OCI-LY7 (cell line): Measurements from ENCODE around the gene KXD1. TPM values are rescaled to one million over a fixed set of nuclear protein-coding genes. Genes with fewer than 3 reads are reported as not detected.

Source experiments
- BruUV-seq: library from RNA; stranded (reverse); fragments of 400-500 nt; replicated peaks from 2 replicates; lab custom pipeline; 2021; lab: Mats Ljungman, UMichigan
- CTCF ChIA-PET: fragments of 300-600 bp; sonication (Branson Sonifier 250); formaldehyde crosslinking; loops from one replicate; lab custom pipeline; 2022; ENCODE audit warnings: antibody characterized with exemption; ENCODE audit not compliant: unreplicated experiment; lab: Charles Lee
- POLR2A ChIA-PET: fragments of 300-600 bp; sonication (Branson Sonifier 250); formaldehyde crosslinking; loops from one replicate; lab custom pipeline; 2022; ENCODE audit warnings: antibody characterized with exemption; lab: Charles Lee
- DNase-seq: peaks from one replicate; pipeline ENCODE4 v3.0.0-alpha.2; 2015; ENCODE audit warnings: low spot score
- H2AFZ ChIP-seq: fragments of 200-600 bp; sonication (generic), shearing (Covaris generic); 2 replicates; pipeline ENCODE4 v1.6.1; 2014; ENCODE audit warnings: mild to moderate bottlenecking, antibody characterized with exemption, low read length, moderate library complexity
- H3K27ac ChIP-seq: fragments of 200-600 bp; sonication (generic); 2 replicates; pipeline ENCODE4 v1.5.1; 2014; ENCODE audit warnings: mixed run types, low read depth, mild to moderate bottlenecking, moderate library complexity, low read length, inconsistent platforms; ENCODE audit not compliant: poor library complexity, severe bottlenecking
- H3K36me3 ChIP-seq: fragments of 200-600 bp; sonication (generic); 2 replicates; pipeline ENCODE4 v1.6.1; 2014; ENCODE audit warnings: mild to moderate bottlenecking, antibody characterized with exemption, low read length, moderate library complexity, mixed read lengths; ENCODE audit not compliant: insufficient read depth
- H3K4me1 ChIP-seq: fragments of 200-600 bp; sonication (generic); 2 replicates; pipeline ENCODE4 v1.5.1; 2014; ENCODE audit warnings: mild to moderate bottlenecking, low read length; ENCODE audit not compliant: insufficient read depth, poor library complexity, severe bottlenecking
- H3K4me2 ChIP-seq: fragments of 200-600 bp; sonication (generic); 2 replicates; pipeline ENCODE4 v1.6.1; 2014; ENCODE audit warnings: mild to moderate bottlenecking, low read length
- H3K4me3 ChIP-seq: fragments of 200-600 bp; sonication (generic); 2 replicates; pipeline ENCODE4 v1.5.1; 2014; ENCODE audit warnings: mild to moderate bottlenecking, low read depth, low read length; ENCODE audit not compliant: poor library complexity, severe bottlenecking
- H3K79me2 ChIP-seq: fragments of 200-600 bp; sonication (generic); 2 replicates; pipeline ENCODE4 v1.6.1; 2016; ENCODE audit warnings: low read depth, mild to moderate bottlenecking, low read length, moderate library complexity, mixed read lengths; ENCODE audit not compliant: insufficient read depth
- H3K9me2 ChIP-seq: fragments of 200-600 bp; sonication (generic); 2 replicates; pipeline ENCODE4 v1.6.1; 2016; ENCODE audit warnings: mild to moderate bottlenecking, low read length, mixed read lengths; ENCODE audit not compliant: insufficient read depth
- H3K9me3 ChIP-seq: fragments of 200-600 bp; sonication (generic); 2 replicates; pipeline ENCODE4 v1.6.1; 2014; ENCODE audit warnings: mild to moderate bottlenecking, mixed run types, low read length, mixed read lengths
- H4K20me1 ChIP-seq: fragments of 200-600 bp; sonication (generic); 2 replicates; pipeline ENCODE4 v1.6.1; 2014; ENCODE audit warnings: mild to moderate bottlenecking, antibody characterized with exemption, low read length, moderate library complexity, mixed read lengths; ENCODE audit not compliant: insufficient read depth
- CTCF ChIP-seq: fragments of 200-600 bp; sonication (generic); conservative IDR thresholded peaks from 2 replicates; pipeline ENCODE4 v1.5.1; 2014; ENCODE audit warnings: mild to moderate bottlenecking, antibody characterized with exemption, low read length, moderate library complexity, mixed read lengths
- EZH2phosphoT487 ChIP-seq: fragments of 200-600 bp; sonication (generic); IDR thresholded peaks from 2 replicates; pipeline ENCODE4 v1.6.1; 2018; ENCODE audit warnings: low read depth, borderline replicate concordance, mild to moderate bottlenecking, mixed run types, antibody characterized with exemption, low read length, moderate library complexity, mixed read lengths
- intact Hi-C: fragments of 100-400 bp; cut with micrococcal nuclease; formaldehyde crosslinking; loops from one replicate; pipeline ENCODE4 v1.10.0; 2022; ENCODE audit not compliant: unreplicated experiment
- total RNA-seq, 2 experiments: library from RNA; depleted of rRNA in 1 of 2; stranded (reverse); fragments of >200 nt in 1 of 2; shearing (Covaris generic) in 1 of 2; gene quantifications; 2 replicates each; pipeline ENCODE4 v1.2.3, GENCODE V29; 2014 to 2022

The KXD1 gene
- total RNA-seq, 2 experiments from 2014 or later = 96.7 to 99.8 TPM

- H3K4me3 ChIP-seq = peak overlapping the region; percentile 36
- no peak overlapping the region for H2AFZ ChIP-seq
- DNase-seq = no peak
- no peaks in the 10 kb centered on the region for H4K20me1 ChIP-seq
- ChIA-PET CTCF (no interaction called here), POLR2A (interaction anchor here (0.7 kb wide), 1 partner anchor 49 kb away, joined by 3 read pairs; no protein-coding TSS in a partner anchor)
- H3K27ac ChIP-seq = no peak overlapping the region
- H3K36me3 ChIP-seq = no peaks in the 10 kb centered on the region
- H3K4me1 ChIP-seq = peaks cover 11% of the 10 kb centered on the region
- no peaks in the 10 kb centered on the region for H3K79me2 ChIP-seq
- intact Hi-C loops = no loop called here
- no peaks in the 10 kb centered on the region for H3K9me3 ChIP-seq
- H3K4me2 ChIP-seq = peak overlapping the region; percentile 50
- no peaks in the 10 kb centered on the region for H3K9me2 ChIP-seq
- TF ChIP-seq CTCF (no peak), EZH2phosphoT487 (peak; percentile 25)
- BruUV-seq = no TSS peak
Observed at GRCh38 chr19:18612051-18612771, 54.5 kb downstream of the KXD1 start.

DNA sequence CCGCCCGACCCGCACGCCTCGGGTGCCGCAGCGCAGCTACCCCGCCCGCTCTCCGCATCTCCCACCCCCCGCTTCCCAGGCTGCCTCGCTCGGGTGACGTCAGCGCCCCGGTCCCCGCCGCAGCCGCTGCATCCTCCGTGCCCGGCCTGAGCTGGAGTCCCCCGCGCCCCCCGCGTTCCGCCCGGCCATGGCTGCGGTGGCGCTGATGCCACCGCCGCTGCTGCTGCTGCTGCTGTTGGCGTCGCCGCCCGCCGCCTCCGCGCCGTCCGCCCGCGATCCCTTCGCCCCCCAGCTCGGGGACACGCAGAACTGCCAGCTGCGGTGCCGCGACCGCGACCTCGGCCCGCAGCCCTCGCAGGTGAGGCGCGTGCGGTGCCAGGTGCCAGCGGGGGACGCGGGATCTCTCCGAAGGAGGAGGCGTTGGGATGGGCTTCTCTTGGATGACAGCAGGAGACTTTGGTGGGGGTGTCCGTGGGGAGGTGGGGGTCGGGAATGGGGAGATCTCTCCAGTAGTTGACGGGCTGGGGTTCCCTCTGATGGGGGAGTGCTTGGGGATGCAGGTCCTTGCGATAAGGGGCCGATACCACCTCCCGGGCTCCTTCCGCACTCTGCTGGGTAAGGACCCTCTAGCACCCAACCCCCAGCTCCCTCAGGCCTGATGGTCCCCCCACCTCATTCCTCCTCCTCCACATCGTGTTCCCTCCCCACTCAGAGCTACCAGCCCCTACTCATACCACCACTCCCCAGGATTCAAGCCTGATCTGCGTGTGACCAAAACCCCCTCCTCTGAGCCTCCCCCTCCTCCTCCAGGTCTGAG is 55.3 kb downstream of the KXD1 start, which contains the start of gene TMEM59L:
TSS of gene TMEM59L (plus strand) at position 99 of the 817 bp plus-strand sequence. CDS start at position 188, 89 bp downstream.
- TF ChIP-seq CTCF (no peak), EZH2phosphoT487 (no peak; the same call in 1 of the 2 replicates)
- intact Hi-C loops = no loop called here
- no peaks in the 10 kb centered on the region for H3K9me2 ChIP-seq
- DNase-seq = no peak
- no peaks in the 10 kb centered on the region for H4K20me1 ChIP-seq
- H3K4me2 ChIP-seq = peak within 1 kb of the TSS; percentile 50
- peaks cover 11% of the 10 kb centered on the region for H3K4me1 ChIP-seq
- H3K27ac ChIP-seq = no peak within 1 kb of the TSS
- peak within 1 kb of the TSS; percentile 36 for H3K4me3 ChIP-seq
- BruUV-seq = no TSS peak
- H3K9me3 ChIP-seq = no peaks in the 10 kb centered on the region
- CTCF ChIA-PET = no interaction called here
- POLR2A ChIA-PET = interaction anchor here (0.6 to 0.7 kb wide), 2 partner anchors 19 to 48 kb away, joined by 3 to 4 read pairs; no protein-coding TSS in a partner anchor
- H3K79me2 ChIP-seq = no peaks in the 10 kb centered on the region
- H3K36me3 ChIP-seq = no peaks in the 10 kb centered on the region
- H2AFZ ChIP-seq = no peak within 1 kb of the TSS
